Measurements from ENCODE around the gene SESN1.

Gene SESN1

GRCh38 chr6:109002051-109002697 is 92.5 kb downstream of the SESN1 start:
- DNase-seq (ENCODE audit: low read depth, low spot score): no peak
- Histone ChIP-seq H3K36me3 (ENCODE audit: insufficient read depth, low read length) (peaks cover 3% of the 10 kb centered on the region; the same call in 1 of the 2 replicates), H3K9me3 (ENCODE audit: low read depth, low read length) (no peaks in the 10 kb centered on the region), H3K9ac (ENCODE audit: insufficient read length) (no peak overlapping the region), H3K27ac (peak overlapping the region; percentile 74), H3K4me3 (peak overlapping the region; percentile 44)
- no peak for TF ChIP-seq EZH2 (IDR thresholded peaks at IDR 0.05)
- TF ChIP-seq POLR2AphosphoS5 (IDR thresholded peaks at IDR 0.05; ENCODE audit: borderline replicate concordance, low read depth, low read length): no peak
- TF ChIP-seq FOXP2 (optimal IDR thresholded peaks at IDR 0.05; ENCODE audit: control extremely low read depth, extremely low read length, insufficient read depth): no peak

- Histone ChIP-seq H3K4me3 (peak overlapping the region; percentile 44), H3K36me3 (ENCODE audit: insufficient read depth, low read length) (peaks cover 3% of the 10 kb centered on the region; the same call in 1 of the 2 replicates), H3K27ac (peak overlapping the region; percentile 74), H3K9ac (ENCODE audit: insufficient read length) (peak overlapping the region; percentile 13), H3K9me3 (ENCODE audit: low read depth, low read length) (no peaks in the 10 kb centered on the region)
- DNase-seq (ENCODE audit: low read depth, low spot score): peak; percentile 48
- TF ChIP-seq FOXP2 (optimal IDR thresholded peaks at IDR 0.05; ENCODE audit: control extremely low read depth, extremely low read length, insufficient read depth): no peak
- no peak for TF ChIP-seq EZH2 (IDR thresholded peaks at IDR 0.05)
- TF ChIP-seq POLR2AphosphoS5 (IDR thresholded peaks at IDR 0.05; ENCODE audit: borderline replicate concordance, low read depth, low read length): peak; percentile 23; the same call in 1 of the 2 replicates
These were observed 93.3 kb downstream of the SESN1 start for GRCh38 chr6:109001291-109001894.

DNA sequence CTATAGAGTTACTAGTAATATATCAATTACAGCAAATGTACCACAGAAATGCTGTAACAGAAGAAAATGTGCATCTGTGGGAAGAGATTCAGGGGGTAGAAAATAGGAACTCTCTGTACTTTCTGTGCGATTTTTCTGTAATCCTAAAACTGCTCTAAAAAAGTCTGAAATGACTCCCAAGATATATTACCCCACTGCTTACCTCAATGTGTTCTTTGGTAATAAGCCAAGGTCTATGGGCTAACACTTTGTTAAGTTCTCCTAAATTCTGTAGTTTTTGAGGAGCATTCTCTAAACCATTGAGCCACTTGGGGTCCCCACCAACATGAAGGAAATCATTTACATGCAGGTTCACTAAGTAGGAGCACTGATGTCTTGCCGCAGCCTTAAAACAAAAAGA is 94.4 kb downstream of the SESN1 start:
- no peak for TF ChIP-seq POLR2AphosphoS5 (IDR thresholded peaks at IDR 0.05; ENCODE audit: borderline replicate concordance, low read depth, low read length)
- TF ChIP-seq FOXP2 (optimal IDR thresholded peaks at IDR 0.05; ENCODE audit: control extremely low read depth, extremely low read length, insufficient read depth): no peak
- TF ChIP-seq EZH2 (IDR thresholded peaks at IDR 0.05): no peak
- H3K9ac ChIP-seq (ENCODE audit: insufficient read length): no peak overlapping the region
- no peak for DNase-seq (ENCODE audit: low read depth, low spot score)
- H3K9me3 ChIP-seq (ENCODE audit: low read depth, low read length): no peaks in the 10 kb centered on the region
- peak overlapping the region; percentile 74; the same call in 1 of the 2 replicates for H3K27ac ChIP-seq
- H3K36me3 ChIP-seq (ENCODE audit: insufficient read depth, low read length): peaks cover 3% of the 10 kb centered on the region; the same call in 1 of the 2 replicates
- no peak overlapping the region for H3K4me3 ChIP-seq

DNA sequence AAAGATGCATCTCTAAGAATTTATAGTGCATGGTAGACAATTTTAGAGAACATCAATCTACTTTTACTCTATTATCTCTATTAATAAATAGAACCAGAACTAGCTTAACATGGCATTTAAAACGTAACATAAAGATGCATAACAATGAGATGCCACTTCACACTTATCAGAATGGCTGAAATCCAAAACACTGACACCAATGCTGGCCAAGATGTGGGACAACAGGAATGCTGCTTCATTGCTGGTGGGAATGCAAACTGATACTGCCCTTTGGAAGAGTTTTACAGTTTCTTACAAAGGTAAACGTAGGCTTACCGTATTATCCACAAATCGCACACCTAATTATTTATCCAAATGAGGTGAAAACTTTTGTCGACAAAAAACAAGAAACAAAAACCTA is 95.2 kb downstream of the SESN1 start:
- no peak for TF ChIP-seq POLR2AphosphoS5 (IDR thresholded peaks at IDR 0.05; ENCODE audit: borderline replicate concordance, low read depth, low read length)
- TF ChIP-seq FOXP2 (optimal IDR thresholded peaks at IDR 0.05; ENCODE audit: control extremely low read depth, extremely low read length, insufficient read depth): no peak
- TF ChIP-seq EZH2 (IDR thresholded peaks at IDR 0.05): no peak
- H3K36me3 ChIP-seq (ENCODE audit: insufficient read depth, low read length): peaks cover 3% of the 10 kb centered on the region; the same call in 1 of the 2 replicates
- H3K4me3 ChIP-seq: no peak overlapping the region
- H3K9ac ChIP-seq (ENCODE audit: insufficient read length): no peak overlapping the region
- no peak overlapping the region for H3K27ac ChIP-seq
- H3K9me3 ChIP-seq (ENCODE audit: low read depth, low read length): no peaks in the 10 kb centered on the region
- no peak for DNase-seq (ENCODE audit: low read depth, low spot score)

DNA sequence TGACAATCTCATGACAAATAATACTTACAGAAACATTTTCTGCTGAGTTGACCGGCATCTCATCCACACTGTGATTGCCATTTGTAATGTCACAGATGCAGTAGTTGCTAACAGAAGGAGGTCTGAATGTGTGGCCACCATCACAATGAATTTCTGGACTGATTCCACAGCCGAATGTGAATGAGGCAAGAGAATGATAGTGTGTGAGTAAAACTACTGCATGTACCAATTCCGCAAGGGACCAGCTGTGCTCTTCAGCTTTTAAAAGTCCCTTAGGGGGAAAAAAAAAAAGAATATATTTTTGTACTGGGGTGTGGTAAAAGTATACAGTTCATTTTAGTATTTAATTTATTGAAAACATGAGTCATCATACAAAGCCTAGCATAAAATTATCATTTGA is 96.2 kb downstream of the SESN1 start:
- Histone ChIP-seq H3K4me3 (no peak overlapping the region), H3K36me3 (ENCODE audit: insufficient read depth, low read length) (peaks cover 3% of the 10 kb centered on the region; the same call in 1 of the 2 replicates), H3K9ac (ENCODE audit: insufficient read length) (no peak overlapping the region), H3K27ac (peak overlapping the region; percentile 58; the same call in 1 of the 2 replicates), H3K9me3 (ENCODE audit: low read depth, low read length) (no peaks in the 10 kb centered on the region)
- no peak for TF ChIP-seq EZH2 (IDR thresholded peaks at IDR 0.05)
- no peak for TF ChIP-seq POLR2AphosphoS5 (IDR thresholded peaks at IDR 0.05; ENCODE audit: borderline replicate concordance, low read depth, low read length)
- no peak for TF ChIP-seq FOXP2 (optimal IDR thresholded peaks at IDR 0.05; ENCODE audit: control extremely low read depth, extremely low read length, insufficient read depth)
- DNase-seq (ENCODE audit: low read depth, low spot score): no peak

DNA sequence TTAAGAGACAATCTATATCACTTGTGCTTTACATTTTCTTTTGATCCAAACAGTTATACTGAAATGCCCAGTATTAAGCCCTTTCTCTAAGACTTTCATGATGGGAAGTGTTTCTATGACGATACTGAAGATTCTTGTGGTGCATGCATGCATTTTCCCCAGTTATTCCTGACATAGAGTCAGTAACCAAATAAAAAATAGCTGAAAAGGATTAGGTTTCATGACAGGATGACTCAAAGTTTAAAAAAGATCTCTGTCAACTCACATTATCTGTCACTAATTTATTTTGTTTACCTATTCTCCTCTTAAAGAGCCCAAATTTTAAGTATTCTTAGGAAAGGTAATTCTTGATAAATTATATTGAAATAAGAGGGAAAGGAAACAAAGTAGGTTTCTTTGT is 98.4 kb downstream of the SESN1 start:
- H3K27ac ChIP-seq: no peak overlapping the region
- no peak overlapping the region for H3K4me3 ChIP-seq
- H3K9me3 ChIP-seq (ENCODE audit: low read depth, low read length): no peaks in the 10 kb centered on the region
- TF ChIP-seq EZH2 (IDR thresholded peaks at IDR 0.05): no peak
- no peak overlapping the region for H3K9ac ChIP-seq (ENCODE audit: insufficient read length)
- H3K36me3 ChIP-seq (ENCODE audit: insufficient read depth, low read length): peaks cover 3% of the 10 kb centered on the region; the same call in 1 of the 2 replicates
- DNase-seq (ENCODE audit: low read depth, low spot score): no peak

DNA sequence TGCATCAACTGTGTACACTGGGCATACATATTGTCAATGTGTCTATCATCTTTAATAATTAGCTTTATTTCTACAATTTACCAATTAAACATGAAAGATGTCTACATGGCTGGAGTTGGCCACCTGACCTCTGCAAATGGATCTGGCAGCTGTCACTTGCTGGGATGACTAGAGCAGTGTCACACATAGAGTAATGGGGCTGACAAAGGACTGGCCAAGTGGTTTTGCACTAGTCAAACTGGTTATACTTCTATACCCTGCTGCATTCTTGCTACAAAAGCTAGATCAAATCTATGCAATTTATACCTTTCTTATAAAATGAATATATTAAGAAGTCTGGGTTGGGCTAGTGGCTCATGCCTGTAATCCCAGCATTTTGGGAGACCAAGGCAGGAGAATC is 99.3 kb downstream of the SESN1 start:
- H3K9me3 ChIP-seq (ENCODE audit: low read depth, low read length): no peaks in the 10 kb centered on the region
- H3K4me3 ChIP-seq: no peak overlapping the region
- H3K27ac ChIP-seq: no peak overlapping the region
- TF ChIP-seq POLR2AphosphoS5 (IDR thresholded peaks at IDR 0.05; ENCODE audit: borderline replicate concordance, low read depth, low read length) (no peak), FOXP2 (optimal IDR thresholded peaks at IDR 0.05; ENCODE audit: control extremely low read depth, extremely low read length, insufficient read depth) (no peak), EZH2 (IDR thresholded peaks at IDR 0.05) (no peak)
- H3K36me3 ChIP-seq (ENCODE audit: insufficient read depth, low read length): peaks cover 6% of the 10 kb centered on the region; the same call in 1 of the 2 replicates
- DNase-seq (ENCODE audit: low read depth, low spot score): no peak
- H3K9ac ChIP-seq (ENCODE audit: insufficient read length): no peak overlapping the region

DNA sequence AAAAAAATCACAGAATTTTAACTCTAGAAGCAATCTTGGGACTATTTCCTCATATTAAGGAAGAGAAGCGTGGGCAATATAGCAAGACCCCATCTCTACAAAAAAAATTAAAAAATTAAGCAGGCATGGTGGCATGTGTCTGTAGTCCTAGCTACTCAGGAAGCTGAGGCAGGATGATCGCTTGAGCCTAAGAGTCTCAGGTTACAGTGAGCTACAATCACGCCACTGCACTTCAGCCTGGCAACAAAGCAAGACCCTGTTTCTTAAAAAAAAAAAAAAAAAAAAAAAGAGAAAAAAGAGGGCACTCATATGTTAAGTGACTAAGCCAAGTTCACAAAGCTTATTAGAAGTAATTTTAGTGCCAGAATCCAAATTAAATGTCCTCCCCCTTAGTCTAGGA is 100.8 kb downstream of the SESN1 start:
- Histone ChIP-seq H3K36me3 (ENCODE audit: insufficient read depth, low read length) (peaks cover 13% of the 10 kb centered on the region; the same call in 1 of the 2 replicates), H3K9ac (ENCODE audit: insufficient read length) (no peak overlapping the region), H3K9me3 (ENCODE audit: low read depth, low read length) (no peaks in the 10 kb centered on the region), H3K27ac (no peak overlapping the region), H3K4me3 (no peak overlapping the region)
- no peak for TF ChIP-seq EZH2 (IDR thresholded peaks at IDR 0.05)
- no peak for TF ChIP-seq POLR2AphosphoS5 (IDR thresholded peaks at IDR 0.05; ENCODE audit: borderline replicate concordance, low read depth, low read length)
- TF ChIP-seq FOXP2 (optimal IDR thresholded peaks at IDR 0.05; ENCODE audit: control extremely low read depth, extremely low read length, insufficient read depth): no peak
- no peak for DNase-seq (ENCODE audit: low read depth, low spot score)

Data from SK-N-MC (cell line).